Upper lobe of left lung (tissue), 6 donors: ENCODE measurements around the gene FOXJ1. TPM values are rescaled to one million over a fixed set of nuclear protein-coding genes. Genes with fewer than 3 reads are reported as not detected.
A peak's percentile ranks its signal among the peaks of the same experiment; 100 is the strongest.

ENCODE experiments used
- ATAC-seq, 2 donors: fragments of 200-7000 bp; cut with Tn5 transposase; one replicate each; pipeline ENCODE4 v1.9.1; 2022; ENCODE audit warnings: mild to moderate bottlenecking in 2 of 2, moderate library complexity in 2 of 2; ENCODE audit not compliant: low FRiP score in 2 of 2
- DNase-seq, 2 donors: peaks; one replicate each; pipeline ENCODE4 v3.0.0-alpha.2; 2019 to 2020
- H3K27ac ChIP-seq, 4 donors: fragments of 200-600 bp; sonication (generic); one replicate each; pipeline ENCODE4 v1.5.1; 2016 to 2019
- H3K27me3 ChIP-seq, 4 donors: fragments of 200-600 bp; sonication (generic); one replicate each; pipeline ENCODE4 v1.5.1; 2017 to 2019
- H3K36me3 ChIP-seq, 4 donors: fragments of 200-600 bp; sonication (generic); one replicate each; pipeline ENCODE4 v1.5.1; 2016 to 2019
- H3K4me1 ChIP-seq, 4 donors: fragments of 200-600 bp; sonication (generic); one replicate each; pipeline ENCODE4 v1.5.1; 2018 to 2019
- H3K4me3 ChIP-seq, 4 donors: fragments of 200-600 bp; sonication (generic); one replicate each; pipeline ENCODE4 v1.5.1; 2017 to 2019; ENCODE audit warnings: mild to moderate bottlenecking in 2 of 4, moderate library complexity in 1 of 4
- H3K9me3 ChIP-seq, 4 donors: fragments of 200-600 bp; sonication (generic); one replicate each; pipeline ENCODE4 v1.5.1; 2018 to 2019
- CTCF ChIP-seq, 6 experiments: fragments of 450-650 bp in 4 of 6; fragments of 200-600 bp in 2 of 6; sonication (generic) in 2 of 6; IDR thresholded peaks; one replicate each; pipeline ENCODE4 v1.5.1; 2016 to 2019; ENCODE audit warnings: antibody characterized with exemption in 6 of 6
- EP300 ChIP-seq, 4 donors: sonication (generic); formaldehyde crosslinking; IDR thresholded peaks; one replicate each; pipeline ENCODE4 v1.5.1; 2017; ENCODE audit warnings: antibody characterized with exemption in 4 of 4, control low read depth in 2 of 4
- POLR2A ChIP-seq, 4 donors: fragments of 450-650 bp; IDR thresholded peaks; one replicate each; pipeline ENCODE4 v1.5.1; 2016 to 2017; ENCODE audit warnings: antibody characterized with exemption in 4 of 4, mild to moderate bottlenecking in 2 of 4
- POLR2AphosphoS5 ChIP-seq, 2 donors: sonication (generic); formaldehyde crosslinking; IDR thresholded peaks; one replicate each; pipeline ENCODE4 v1.5.1; 2017; ENCODE audit warnings: antibody characterized with exemption in 2 of 2
- whole genome bisulfite sequencing, 2 donors: methylation state at CpG; one replicate each; pipeline ENCODE4 v1.1.5; 2017 to 2018; 5-methylcytosine and 5-hydroxymethylcytosine counted together
- total RNA-seq, 6 donors: library from RNA; depleted of rRNA in 4 of 6; stranded (reverse); fragments of >200 nt in 4 of 6; gene quantifications; one replicate each; pipeline versions ENCODE4 v1.1.0 to v1.2.1, GENCODE V29; 2016 to 2021
- donor health status: DM: no; HTN: no; CAD: no; lungs with moderate emphysema.
- donor health status: DM: no; HTN: yes; CAD: no; lungs with severe emphysema.

Gene FOXJ1
- total RNA-seq, 6 donors from 2014 or later: 3.3 to 86.6 (median 32.2) TPM

GRCh38 chr17:76145231-76146052 lies 4.4 kb upstream of the FOXJ1 start:
- H3K4me1 ChIP-seq: peaks cover 38 to 54% (median 50%) of the 10 kb centered on the region in 4 donors
- peaks cover 0 to 6% (median under 1%) of the 10 kb centered on the region in 4 donors for H3K27me3 ChIP-seq
- peak overlapping the region in 2 of 4 donors; percentile 23 to 24 for H3K4me3 ChIP-seq
- TF ChIP-seq CTCF (IDR thresholded peaks at IDR 0.05) (no peak), POLR2AphosphoS5 (IDR thresholded peaks at IDR 0.05) (no peak), POLR2A (IDR thresholded peaks at IDR 0.05) (no peak), EP300 (IDR thresholded peaks at IDR 0.05) (no peak)
- H3K9me3 ChIP-seq: no peaks in the 10 kb centered on the region
- H3K27ac ChIP-seq: peak overlapping the region; percentile 63 to 75 (median 71)
- H3K36me3 ChIP-seq: no peaks in the 10 kb centered on the region
- no peak for ATAC-seq
- DNase-seq: no peak
- WGBS, 2 donors: 53 to 61% methylated on average over 19 to 23 of the region's 25 CpGs

GRCh38 chr17:76142585-76143041 lies 1.6 kb upstream of the FOXJ1 start:
- DNase-seq (no peak), ATAC-seq (no peak)
- Histone ChIP-seq H3K4me3 (no peak overlapping the region), H3K27ac (no peak overlapping the region), H3K27me3 (peaks cover 3 to 19% (median 12%) of the 10 kb centered on the region in 4 donors), H3K4me1 (peaks cover 53 to 80% (median 63%) of the 10 kb centered on the region in 4 donors), H3K36me3 (no peaks in the 10 kb centered on the region), H3K9me3 (no peaks in the 10 kb centered on the region)
- WGBS, 2 donors: 93 to 94% methylated on average over 6 of the region's 6 CpGs
- TF ChIP-seq CTCF (IDR thresholded peaks at IDR 0.05) (no peak), POLR2AphosphoS5 (IDR thresholded peaks at IDR 0.05) (no peak), EP300 (IDR thresholded peaks at IDR 0.05) (no peak), POLR2A (IDR thresholded peaks at IDR 0.05) (no peak)

- Histone ChIP-seq H3K9me3 (no peaks in the 10 kb centered on the region), H3K36me3 (no peaks in the 10 kb centered on the region), H3K27ac (peak overlapping the region in 1 of 4 donors; percentile 25), H3K4me3 (peak overlapping the region in 1 of 4 donors; percentile 53), H3K4me1 (peaks cover 51 to 83% (median 64%) of the 10 kb centered on the region in 4 donors), H3K27me3 (peaks cover 3 to 19% (median 12%) of the 10 kb centered on the region in 4 donors)
- WGBS, 2 donors: 54 to 62% methylated on average over 7 to 10 of the region's 10 CpGs
- DNase-seq (no peak), ATAC-seq (no peak)
- TF ChIP-seq CTCF (IDR thresholded peaks at IDR 0.05) (no peak), EP300 (IDR thresholded peaks at IDR 0.05) (no peak), POLR2A (IDR thresholded peaks at IDR 0.05) (no peak), POLR2AphosphoS5 (IDR thresholded peaks at IDR 0.05) (no peak)
These were observed 1.1 kb upstream of the FOXJ1 start for GRCh38 chr17:76142039-76142584.

GRCh38 chr17:76140661-76141211 lies 309 bp downstream of the FOXJ1 start:
- no peak for TF ChIP-seq CTCF (IDR thresholded peaks at IDR 0.05)
- TF ChIP-seq EP300 (IDR thresholded peaks at IDR 0.05): no peak
- no peak for TF ChIP-seq POLR2AphosphoS5 (IDR thresholded peaks at IDR 0.05)
- TF ChIP-seq POLR2A (IDR thresholded peaks at IDR 0.05): no peak
- DNase-seq: no peak
- Histone ChIP-seq H3K4me3 (peak overlapping the region in 3 of 4 donors; percentile 50 to 56 (median 53)), H3K9me3 (no peaks in the 10 kb centered on the region), H3K27me3 (peaks cover 3 to 19% (median 12%) of the 10 kb centered on the region in 4 donors), H3K36me3 (no peaks in the 10 kb centered on the region), H3K27ac (no peak overlapping the region), H3K4me1 (peaks cover 41 to 72% (median 56%) of the 10 kb centered on the region in 4 donors)
- WGBS, 2 donors: 3 to 11% methylated on average over 12 to 19 of the region's 24 CpGs
- no peak for ATAC-seq
